Subcutaneous adipose tissue (tissue), 4 donors: ENCODE data around the gene EFCAB12. TPM values are rescaled to one million over a fixed set of nuclear protein-coding genes. Genes with fewer than 3 reads are reported as not detected.

ENCODE experiments used
- total RNA-seq, 4 donors: library from RNA; depleted of rRNA; stranded (reverse); fragments of >200 nt; gene quantifications; one replicate each; pipeline ENCODE4 v1.1.0, GENCODE V29; 2016
- TF ChIP-seq, protein P1 (sequence below): fragments of 450-650 bp; IDR thresholded peaks from one replicate; pipeline ENCODE4 v1.5.1; 2016; ENCODE audit warnings: low read depth, mild to moderate bottlenecking, control low read depth, antibody characterized with exemption, moderate library complexity

EFCAB12 gene
- total RNA-seq, 4 donors from 2014 or later, result 0.94 to 1.0 TPM; not detected in 2

- TF ChIP-seq, protein P1, sequence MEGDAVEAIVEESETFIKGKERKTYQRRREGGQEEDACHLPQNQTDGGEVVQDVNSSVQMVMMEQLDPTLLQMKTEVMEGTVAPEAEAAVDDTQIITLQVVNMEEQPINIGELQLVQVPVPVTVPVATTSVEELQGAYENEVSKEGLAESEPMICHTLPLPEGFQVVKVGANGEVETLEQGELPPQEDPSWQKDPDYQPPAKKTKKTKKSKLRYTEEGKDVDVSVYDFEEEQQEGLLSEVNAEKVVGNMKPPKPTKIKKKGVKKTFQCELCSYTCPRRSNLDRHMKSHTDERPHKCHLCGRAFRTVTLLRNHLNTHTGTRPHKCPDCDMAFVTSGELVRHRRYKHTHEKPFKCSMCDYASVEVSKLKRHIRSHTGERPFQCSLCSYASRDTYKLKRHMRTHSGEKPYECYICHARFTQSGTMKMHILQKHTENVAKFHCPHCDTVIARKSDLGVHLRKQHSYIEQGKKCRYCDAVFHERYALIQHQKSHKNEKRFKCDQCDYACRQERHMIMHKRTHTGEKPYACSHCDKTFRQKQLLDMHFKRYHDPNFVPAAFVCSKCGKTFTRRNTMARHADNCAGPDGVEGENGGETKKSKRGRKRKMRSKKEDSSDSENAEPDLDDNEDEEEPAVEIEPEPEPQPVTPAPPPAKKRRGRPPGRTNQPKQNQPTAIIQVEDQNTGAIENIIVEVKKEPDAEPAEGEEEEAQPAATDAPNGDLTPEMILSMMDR, result no peak
Observed at GRCh38 chr3:129386984-129387383, 41.5 kb downstream of the EFCAB12 start.

GRCh38 chr3:129384594-129385323, 43.7 kb downstream of the EFCAB12 start:
- TF ChIP-seq, protein P1, result no peak

- TF ChIP-seq, protein P1, result no peak
Observed at GRCh38 chr3:129383292-129383860, 45.1 kb downstream of the EFCAB12 start.

DNA sequence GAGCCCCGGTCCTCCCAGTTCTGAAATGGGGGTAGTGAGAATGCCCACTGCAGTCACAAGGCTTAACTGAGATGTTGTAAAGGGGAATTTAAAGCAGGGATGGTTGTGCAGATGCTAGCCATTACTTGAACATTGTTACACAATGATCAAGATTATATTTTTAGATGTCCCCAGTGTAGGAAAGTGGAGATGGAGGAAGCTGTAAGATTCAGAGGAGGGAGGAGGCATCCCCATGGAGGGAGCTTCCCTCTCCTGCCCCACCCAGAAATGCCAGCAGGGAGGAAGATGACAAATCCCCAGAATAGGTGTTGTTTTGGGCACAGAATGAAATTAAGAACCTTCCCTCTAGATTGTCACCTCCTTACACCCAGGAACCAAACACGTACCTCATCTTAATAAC, 46.1 kb downstream of the EFCAB12 start:
- TF ChIP-seq, protein P1, result no peak

GRCh38 chr3:129379582-129380358, 48.7 kb downstream of the EFCAB12 start:
- TF ChIP-seq, protein P1, result no peak

- TF ChIP-seq, protein P1, result no peak
Observed at GRCh38 chr3:129378949-129379348, 49.5 kb downstream of the EFCAB12 start.

DNA sequence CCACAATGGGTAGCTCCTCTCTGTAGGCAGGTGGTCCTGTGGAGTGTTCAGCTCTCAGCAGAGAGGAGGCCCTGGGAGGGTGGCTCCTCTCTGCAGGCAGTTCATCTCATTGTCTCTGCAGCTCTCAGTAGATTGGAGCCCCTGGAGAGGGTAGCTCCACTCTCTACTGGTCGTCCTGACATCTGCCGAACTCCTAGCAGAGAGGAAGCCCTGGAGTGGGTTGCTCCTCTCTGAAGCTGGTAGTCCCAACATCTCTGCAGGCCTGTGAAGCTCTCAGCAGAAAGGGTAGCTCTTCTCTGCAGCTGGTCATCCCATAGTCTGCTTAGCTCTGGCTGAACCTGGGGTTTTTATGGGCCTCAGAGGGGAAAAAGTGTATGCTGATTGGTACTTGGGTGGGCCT, 50.8 kb downstream of the EFCAB12 start:
- TF ChIP-seq, protein P1, result no peak
